ENCODE data around the gene DRG2.

DNA sequence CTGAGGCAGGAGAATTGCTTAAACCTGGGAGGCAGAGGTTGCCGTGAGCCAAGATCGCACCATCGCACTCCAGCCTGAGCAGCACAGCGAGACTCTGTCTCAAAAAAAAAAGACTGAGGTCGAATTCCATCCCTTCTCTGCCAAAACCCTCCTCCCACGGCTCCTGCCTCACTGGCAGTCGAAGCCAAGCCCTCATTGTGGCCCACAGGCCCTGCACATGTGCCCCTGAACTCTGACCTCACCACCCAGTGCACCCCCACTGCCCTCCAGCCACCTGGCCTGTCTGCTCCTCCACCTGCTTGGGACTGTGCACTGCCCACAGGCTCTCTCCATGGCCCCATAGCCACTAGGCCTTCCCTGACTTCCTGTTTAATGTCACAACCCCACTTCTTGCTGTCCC, 27.8 kb downstream of the DRG2 start:
- TF ChIP-seq, protein P1, sequence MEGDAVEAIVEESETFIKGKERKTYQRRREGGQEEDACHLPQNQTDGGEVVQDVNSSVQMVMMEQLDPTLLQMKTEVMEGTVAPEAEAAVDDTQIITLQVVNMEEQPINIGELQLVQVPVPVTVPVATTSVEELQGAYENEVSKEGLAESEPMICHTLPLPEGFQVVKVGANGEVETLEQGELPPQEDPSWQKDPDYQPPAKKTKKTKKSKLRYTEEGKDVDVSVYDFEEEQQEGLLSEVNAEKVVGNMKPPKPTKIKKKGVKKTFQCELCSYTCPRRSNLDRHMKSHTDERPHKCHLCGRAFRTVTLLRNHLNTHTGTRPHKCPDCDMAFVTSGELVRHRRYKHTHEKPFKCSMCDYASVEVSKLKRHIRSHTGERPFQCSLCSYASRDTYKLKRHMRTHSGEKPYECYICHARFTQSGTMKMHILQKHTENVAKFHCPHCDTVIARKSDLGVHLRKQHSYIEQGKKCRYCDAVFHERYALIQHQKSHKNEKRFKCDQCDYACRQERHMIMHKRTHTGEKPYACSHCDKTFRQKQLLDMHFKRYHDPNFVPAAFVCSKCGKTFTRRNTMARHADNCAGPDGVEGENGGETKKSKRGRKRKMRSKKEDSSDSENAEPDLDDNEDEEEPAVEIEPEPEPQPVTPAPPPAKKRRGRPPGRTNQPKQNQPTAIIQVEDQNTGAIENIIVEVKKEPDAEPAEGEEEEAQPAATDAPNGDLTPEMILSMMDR (IDR thresholded peaks at IDR 0.05 in 8 of 11, conservative IDR thresholded peaks at IDR 0.05 in 3 of 11): no peak
- TF ChIP-seq POLR2A (IDR thresholded peaks at IDR 0.05): no peak

Measured in spleen (tissue), 7 donors.